Measurements from ENCODE around the gene SHISA4.
"Not testable (repeated sequence)": the region's sequence is repeated elsewhere in the genome, so short reads cannot be mapped to it uniquely, and the experiment has no call there.

Gene SHISA4, protein sequence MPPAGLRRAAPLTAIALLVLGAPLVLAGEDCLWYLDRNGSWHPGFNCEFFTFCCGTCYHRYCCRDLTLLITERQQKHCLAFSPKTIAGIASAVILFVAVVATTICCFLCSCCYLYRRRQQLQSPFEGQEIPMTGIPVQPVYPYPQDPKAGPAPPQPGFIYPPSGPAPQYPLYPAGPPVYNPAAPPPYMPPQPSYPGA

DNA sequence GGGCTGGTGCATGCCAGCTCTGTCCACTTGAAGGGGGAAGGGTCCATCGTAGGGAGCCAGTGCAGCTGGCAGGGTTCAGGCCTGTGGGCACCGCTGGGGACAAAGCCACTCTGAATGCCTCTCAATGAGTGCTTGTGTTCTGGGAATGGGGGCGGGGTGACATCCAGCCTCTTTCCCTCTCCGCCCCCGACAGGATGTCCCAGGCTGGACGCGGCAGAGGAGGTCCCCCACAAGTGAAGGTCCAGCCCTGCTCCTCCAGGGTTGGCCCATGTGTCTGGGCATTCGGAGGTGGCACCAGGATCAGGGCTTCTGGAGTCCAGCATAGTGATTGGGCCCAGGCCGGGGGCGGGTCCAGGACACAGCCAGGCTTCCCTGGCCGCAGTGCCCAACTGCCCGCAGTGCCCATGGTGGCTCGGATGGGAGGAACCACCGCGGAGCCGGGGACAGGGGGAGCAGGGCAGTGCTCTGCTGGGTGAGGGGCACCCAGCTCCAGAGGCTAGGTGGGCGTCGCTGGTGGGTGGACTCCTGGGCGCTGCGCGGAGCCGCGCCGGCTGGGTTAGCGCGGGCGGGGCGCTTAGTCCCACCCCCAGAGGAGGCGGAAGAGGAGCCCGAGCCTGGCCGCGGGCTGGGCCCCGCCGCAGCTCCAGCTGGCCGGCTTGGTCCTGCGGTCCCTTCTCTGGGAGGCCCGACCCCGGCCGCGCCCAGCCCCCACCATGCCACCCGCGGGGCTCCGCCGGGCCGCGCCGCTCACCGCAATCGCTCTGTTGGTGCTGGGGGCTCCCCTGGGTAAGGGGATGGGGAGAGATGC is at the start of gene SHISA4:
SHISA4 (plus strand) TSS at position 617 of the 808 bp plus-strand sequence; CDS start at position 714, 97 bp downstream.
- DNase-seq = peak; percentile 41

DNA sequence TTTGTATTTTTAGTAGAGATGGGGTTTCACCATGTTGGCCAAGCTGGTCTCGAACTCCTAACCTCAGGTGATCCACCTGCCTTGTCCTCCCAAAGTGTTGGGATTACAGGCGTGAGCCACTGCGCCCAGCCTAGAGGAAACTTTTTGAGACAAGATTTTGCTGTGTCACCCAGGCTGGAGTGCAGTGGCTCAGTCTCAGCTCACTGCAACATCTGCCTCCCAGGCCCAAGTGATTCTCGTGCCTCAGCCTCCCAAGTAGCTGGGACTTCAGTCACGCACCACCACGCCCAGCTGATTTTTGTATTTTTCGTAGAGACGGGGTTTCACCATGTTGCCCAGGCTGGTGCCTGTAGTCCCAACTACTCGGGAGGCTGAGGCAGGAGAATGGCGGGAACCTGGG is 49.6 kb upstream of the SHISA4 start:
- DNase-seq = not testable (repeated sequence)

DNA sequence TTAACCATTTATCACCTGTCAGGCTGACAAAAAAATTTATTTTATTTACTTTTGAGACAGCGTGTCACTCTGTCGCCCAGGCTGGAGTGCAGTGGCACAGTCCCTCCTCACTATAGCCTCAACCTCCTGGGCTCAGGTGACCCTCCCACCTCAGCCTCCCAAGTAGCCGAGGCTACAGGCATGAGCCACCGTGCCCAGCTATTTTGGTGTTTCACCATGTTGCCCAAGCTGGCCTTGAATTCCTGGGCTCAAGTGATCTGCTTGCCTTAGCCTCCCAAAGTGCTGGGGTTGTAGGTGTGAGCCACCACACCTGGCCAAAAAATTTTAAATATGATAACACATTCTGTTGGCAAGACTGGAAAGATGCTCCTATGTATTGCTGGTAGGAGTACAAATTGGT is 48.6 kb upstream of the SHISA4 start:
- DNase-seq = no peak

DNA sequence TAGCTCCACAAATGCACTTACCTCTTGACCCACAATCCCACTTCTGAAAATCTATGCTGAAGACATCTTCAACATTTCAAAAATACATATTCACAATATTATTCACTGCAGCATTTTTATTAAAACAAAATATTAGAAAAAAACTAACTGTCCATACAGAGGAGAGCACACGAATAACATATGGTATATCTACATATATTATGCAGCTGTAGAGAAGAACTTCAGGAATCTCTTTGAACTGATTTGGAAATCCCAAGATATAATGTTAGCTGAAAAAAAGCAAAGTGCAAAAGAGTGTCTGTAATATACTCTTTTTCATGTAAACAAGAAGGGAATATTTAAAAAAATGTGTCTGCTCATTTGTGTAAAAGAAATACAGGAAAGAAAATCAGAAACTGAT is 48.2 kb upstream of the SHISA4 start:
- DNase-seq = no peak

DNA sequence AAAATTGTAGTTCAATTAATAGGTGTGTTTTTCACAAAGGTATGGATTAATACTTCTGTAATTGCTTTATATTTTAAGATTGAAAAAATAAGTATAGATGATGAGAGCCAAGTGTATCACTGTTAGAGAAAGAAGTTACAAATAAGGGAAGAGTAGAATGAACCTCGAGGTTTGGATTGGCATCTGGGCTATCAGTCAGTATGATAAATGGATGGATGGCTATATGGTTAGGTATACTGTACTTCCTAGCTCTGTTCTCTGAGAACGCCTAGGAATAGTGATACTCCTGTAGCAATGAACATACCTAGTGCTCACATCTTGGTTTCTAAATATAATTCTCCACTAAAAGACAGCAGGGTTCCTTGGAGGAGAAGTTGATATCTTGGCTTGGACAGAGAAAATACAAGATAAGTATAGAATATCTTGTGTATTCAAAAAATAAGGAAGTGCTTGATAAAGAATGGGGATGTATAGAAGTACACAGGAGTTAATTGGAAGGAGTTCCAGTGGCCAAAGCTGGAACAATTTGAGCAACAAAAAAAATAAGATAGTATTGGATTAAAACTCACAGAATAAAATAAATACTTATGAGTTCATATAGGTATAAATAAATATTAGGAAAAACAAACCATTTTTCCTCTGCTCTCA is 47.3 kb upstream of the SHISA4 start:
- DNase-seq = no peak

DNA sequence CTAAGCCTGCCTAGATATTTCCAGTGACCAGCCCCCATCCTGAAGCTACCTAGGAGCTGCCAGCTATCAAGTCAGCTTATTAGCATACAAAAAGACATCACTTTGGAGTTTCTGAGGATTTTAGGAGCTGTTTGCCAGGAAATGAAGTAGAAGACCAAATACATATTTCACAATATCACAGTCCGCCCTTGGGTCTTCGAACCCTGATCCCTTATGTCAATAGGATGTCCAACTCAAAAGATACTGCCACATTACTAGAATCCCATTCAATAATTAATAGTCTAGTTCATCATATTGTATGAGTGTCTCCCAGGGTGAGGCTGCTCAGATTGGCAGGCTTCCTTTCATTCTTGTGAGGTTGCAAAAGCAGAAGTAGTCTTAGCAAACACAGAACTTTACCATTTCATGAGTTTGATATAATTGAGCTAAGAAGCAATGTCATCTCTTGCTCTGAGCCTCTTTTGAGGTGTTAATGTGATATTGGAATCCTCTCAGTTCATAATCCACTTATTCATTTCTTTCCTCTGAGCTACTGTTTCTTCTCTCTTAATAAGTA is 46.1 kb upstream of the SHISA4 start:
- DNase-seq = peak; percentile 35

DNA sequence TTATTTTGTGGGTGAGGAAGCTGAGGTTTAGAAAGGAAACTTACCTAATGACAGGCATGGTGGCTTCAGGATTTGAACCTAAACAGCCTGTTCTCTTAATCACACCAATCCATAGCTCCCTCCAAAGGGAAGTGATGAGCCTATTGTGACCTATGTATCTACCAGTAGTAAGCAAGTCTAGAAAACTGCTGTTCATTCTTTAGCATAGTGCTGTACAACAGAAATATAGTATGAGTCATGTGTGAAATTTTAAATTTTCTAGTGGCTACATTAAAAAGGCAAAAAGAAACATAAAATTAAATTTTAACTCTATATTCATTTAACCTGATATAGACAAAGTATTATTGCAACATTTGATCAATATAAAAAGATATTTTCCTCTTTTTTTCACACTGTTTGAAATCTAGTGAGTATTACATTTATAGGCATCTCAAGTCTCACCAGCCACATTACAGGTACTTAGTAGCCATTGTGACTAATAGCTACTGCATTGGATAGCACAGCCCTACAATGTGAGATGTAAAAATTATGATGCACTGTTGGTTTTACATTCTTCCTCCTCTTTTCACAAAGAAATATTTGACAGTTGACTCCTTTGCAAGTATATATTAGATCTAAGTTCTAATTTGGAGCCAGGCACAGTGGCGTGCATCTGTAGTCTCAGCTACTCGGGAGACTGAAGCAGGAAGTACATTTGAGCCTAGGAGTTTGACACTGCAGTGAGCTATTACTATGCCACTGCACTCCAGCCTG is 43.2 kb upstream of the SHISA4 start:
- DNase-seq = peak; percentile 19

DNA sequence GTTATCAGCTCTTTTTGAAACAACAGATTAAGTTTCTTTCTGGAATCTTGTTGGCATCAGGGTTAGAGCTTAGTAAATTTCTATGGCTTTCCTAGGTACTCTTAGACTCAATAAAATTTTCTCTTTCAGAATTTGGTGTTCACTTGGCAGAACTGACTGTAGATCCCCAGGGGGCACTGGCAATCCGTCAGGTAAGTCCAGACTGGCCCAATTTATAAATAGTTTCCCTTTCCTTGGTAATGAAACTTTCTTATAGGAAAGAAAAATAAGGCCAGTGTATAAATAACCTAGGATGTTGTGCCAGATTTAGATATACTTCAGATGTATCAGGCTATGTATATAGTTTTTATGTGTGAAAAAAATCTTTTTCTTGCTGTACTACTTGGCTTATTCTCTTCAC is 41.5 kb upstream of the SHISA4 start:
- DNase-seq = no peak

DNA sequence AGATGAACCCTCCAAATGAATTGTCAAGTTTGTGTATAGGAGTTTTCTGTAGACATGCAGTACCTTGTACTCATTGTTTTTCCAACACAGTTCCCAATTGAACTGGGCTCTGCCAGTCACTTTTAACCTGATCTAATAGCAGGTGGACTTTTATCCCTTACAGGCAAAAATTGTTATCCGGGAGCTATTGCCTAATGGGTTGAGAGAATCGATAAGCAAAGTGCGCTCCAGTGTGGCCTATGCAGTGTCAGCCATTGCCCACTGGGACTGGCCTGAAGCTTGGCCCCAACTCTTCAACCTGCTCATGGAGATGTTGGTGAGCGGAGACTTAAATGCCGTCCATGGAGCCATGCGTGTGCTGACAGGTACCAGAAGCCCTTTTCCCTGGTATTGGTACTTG is 40.5 kb upstream of the SHISA4 start:
- no peak for DNase-seq

DNA sequence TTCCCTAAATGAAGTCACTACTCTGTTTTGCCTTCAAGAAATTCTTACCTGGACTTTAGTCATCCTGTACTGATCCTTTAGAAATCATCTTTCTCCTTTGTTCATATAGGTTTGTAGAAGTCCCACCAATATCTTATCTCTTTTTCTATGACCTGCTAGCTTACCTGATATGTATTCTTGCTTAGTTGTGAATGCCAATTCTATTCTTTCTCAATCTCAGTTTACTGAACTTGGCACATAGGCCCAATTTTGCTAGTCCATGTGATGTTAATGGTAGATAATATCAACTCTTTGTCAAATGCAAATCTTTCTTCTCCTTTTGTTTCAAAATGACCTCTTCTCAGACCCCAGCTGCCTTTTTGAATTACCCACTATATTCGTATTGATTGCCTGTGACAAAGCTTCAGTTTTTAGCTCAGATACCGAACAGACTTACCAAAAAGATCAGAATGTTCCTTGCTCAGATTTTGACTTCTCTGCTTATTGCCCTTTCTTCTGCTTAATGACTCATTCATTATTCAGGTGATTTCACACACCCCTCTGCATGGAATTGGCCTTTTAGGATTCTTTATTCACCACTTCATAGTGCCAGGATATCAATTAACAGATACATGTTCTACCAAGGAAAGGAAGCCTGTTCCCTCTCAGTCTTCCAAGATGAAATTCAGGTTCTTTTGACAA is 39.2 kb upstream of the SHISA4 start:
- no peak for DNase-seq

DNA sequence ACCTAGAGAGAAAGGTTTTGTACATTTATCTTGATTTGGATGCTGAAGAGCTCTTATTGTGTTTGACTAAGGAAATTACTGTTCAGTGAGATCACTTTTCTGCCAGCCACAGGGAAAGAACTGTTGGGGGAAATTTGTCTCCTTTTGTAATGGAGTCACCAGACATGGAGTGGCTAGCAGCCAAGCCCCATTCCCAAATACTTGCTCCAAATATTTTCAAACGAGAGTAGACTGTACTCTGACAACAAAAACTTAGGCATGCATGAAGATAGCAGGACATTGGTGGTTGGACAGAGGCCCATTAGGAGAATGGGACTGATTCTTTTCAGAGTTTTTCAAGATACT is 38.7 kb upstream of the SHISA4 start:
- no peak for DNase-seq

DNA sequence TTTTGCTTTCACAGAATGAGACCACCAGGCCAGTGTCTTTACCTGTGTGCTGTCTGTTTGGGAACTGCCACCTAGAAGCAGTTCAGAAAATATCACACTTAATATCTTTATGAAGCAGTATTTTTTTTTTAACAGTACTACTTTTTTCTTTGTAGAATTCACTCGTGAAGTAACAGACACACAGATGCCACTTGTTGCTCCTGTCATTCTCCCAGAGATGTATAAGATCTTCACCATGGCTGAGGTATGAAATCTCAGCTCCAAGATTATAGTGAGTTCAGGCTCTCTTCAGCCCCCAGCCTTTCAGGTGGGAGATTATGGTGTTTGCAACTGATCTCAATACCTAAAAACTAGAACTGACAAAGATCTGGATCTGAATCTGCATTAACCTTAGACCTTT is 36.7 kb upstream of the SHISA4 start:
- DNase-seq = no peak

DNA sequence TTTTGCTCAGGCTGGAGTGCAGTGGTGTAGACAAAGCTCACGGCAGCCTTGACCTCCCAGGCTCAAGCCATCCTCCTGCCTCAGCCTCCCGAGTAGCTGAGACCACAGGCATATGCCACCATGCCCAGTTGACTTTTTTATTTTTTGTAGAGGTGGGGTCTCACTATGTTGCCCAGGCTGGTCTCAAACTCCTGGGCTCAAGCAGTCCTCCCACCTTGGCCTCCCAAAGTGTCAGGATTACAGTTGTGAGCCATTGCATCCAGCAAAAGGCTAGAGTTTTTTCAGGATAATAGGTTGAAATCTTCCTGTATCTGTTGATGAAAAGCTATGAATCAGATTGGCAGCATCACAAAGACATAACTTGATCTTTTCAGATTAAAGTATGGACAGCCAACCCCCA is 32.0 kb upstream of the SHISA4 start:
- not testable (repeated sequence) for DNase-seq

DNA sequence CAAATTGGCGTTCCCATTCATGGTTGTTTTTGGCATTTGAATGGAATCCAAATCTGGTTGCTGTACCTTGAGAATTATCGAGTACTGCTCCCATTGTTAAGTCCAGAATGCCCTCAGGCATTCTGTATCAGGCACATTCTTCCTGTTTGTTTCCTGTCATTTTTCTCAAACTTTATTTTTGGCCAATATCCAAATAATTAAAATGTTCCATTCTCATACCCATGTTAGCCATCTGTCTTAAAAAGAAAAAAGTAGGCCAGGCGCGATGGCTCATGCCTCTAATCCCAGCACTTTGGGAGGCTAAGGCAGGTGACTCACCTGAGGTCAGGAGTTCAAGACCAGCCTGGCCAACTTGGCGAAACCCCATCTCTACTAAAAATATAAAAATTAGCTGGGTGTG is 29.3 kb upstream of the SHISA4 start:
- no peak for DNase-seq

DNA sequence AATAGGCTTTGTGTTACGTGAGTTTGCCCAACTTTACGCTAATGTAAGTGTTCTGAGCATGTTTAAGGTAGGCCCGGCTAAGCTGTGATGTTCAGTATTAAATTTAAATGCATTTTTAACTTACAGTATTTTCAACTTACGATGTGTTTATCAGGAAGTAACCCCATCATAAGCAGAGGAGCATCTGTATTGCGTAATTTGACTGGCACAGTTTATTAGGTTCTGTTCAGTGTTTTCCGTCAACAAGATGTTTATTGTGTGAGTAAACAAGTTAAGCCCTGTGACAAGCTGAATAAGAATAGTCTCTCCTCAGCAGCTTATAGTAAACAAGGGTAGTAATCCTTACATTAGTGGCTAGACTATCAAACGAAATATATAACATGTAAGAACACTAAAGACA is 27.2 kb upstream of the SHISA4 start:
- DNase-seq = no peak

DNA sequence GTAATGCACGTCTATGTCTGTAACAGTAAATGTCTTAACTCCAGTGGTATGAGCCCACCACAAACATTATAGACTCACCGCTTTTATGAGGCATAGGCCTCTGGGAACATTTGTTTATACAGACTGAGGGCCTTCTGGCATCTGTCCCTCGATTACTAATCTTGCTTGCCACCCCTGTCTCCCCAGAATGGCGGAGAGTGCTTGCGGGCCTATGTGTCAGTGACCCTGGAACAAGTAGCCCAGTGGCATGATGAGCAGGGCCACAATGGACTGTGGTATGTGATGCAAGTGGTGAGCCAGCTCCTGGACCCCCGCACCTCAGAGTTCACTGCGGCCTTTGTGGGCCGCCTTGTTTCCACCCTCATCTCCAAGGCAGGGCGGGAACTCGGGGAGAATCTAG is 18.3 kb upstream of the SHISA4 start:
- DNase-seq = no peak

DNA sequence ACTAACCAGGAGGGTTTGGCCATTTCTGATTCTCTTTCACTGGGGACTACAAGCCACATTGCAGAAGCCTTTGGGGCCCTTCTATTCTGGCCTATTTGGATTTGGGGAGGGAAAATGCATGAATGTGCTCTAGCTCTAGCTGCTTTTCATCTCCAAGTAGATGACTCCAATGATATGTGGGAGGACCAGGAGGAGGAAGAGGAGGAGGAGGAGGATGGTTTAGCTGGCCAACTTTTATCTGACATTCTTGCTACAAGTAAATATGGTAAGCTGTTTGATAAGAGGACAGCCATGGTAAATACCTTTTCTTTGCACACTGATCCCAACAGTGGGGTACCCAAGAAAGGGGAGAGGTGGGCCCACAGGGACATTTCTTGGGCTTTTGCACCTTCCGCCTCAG is 14.0 kb upstream of the SHISA4 start:
- no peak for DNase-seq

DNA sequence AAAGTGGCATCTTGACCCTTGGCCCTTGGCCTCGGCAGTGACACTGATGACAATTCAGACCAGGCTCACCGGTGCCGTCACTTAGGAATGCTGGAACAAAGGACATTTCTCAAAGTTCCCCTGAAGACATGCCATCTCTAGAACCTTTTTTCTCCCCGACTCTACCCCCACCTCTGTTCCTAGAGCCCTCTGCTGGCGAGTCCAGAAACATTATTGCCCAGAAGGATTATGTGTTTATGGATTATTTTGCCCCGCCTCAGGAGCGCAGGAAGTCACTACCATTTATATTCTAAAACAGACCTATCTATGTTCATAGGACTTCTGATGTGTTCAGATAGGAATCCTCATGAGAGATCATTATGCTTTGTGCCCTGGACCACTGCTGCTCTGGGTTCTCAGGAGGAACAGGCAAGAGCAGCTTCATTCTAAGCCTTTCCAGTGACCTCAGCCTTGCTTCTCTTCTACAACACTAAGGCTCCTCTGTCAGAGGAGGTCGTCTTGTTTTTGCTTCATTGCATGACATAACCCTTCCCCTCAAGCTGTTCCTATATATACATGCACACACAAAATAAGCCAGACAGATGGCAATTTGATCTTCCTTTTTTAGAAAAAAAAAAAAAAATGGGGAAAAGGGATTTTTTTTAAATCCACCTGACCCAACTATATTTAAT is 12.4 kb upstream of the SHISA4 start:
- no peak for DNase-seq

DNA sequence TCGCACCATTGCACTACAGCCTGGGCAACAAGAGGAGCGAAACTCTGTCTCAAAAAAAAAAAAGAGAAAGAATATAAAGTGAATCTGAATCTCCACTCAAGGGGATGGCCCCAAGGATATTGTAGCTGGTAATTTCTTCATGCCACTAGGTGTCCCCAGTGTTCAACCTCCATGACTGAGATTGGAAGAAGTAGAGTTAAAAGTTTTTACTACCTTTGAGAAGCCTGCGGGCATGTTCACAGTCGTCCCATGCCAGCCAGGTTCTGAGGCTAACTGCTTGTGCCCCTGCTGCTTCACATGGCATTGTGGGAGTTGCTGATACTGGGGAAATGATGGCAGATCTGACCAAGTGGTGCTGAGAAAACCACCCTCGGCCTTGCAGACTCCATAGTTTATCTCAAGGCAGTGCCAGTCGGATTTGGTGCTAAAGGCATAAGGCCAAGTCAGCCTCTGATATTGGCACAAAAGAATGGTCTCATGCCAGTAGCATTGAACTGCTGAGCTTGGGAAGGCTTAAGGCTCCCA is 10.8 kb upstream of the SHISA4 start:
- DNase-seq = peak; percentile 59

DNA sequence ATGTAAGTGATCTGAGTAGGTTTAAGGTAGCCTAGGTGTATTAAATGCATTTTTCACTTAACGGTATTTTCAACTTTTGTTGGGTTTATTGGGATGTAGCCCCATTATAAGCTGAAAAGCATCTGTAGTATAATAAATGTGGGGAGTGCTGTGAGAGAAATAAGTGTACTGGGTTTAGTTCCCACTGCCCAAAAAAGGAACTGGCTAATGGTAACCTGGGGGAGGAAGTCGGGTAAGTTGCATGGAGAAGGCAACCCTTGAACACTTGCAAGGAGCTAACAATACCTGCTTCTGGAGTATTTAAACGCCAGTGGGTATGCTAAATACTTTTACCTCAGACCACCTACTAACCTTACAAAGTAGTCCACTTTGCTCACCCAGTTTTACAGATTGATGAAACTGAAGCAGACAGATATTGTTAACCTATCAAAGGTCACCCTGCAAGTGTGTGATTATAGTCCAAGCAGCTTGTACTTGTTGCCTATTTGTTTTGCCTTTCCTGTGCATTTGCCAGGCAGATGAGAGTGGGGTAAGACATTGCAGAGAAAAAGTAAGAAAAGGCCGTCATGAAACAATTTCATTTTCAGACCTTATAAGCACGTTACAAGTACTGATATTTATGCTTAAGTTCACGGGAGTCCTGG is 7.6 kb upstream of the SHISA4 start:
- no peak for DNase-seq

DNA sequence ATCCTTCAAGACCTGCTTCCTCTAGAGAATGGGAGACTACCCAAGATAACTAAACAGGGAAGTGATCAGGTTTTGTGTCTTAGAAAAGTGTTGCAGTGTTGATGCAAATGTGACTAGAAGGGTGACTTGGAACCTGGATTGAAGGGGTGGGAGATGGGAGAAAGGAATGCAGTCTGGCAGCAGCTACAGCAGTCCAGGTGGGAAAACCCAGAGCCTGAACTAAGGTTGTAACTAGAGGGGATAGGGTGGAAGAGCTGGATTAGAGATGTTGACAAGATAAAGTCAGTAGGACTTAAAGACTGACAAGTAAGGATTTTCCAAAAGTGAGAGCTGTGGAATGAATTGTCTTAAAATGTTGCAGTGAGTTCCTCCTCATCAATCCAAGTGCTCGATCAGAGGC is 7.1 kb upstream of the SHISA4 start:
- DNase-seq = no peak
